ENCODE measurements around the gene OR2T27. TPM values are rescaled to one million over a fixed set of nuclear protein-coding genes. Genes with fewer than 3 reads are reported as not detected.
"Not testable (repeated sequence)": the region's sequence is repeated elsewhere in the genome, so short reads cannot be mapped to it uniquely, and the experiment has no call there.

The OR2T27 gene
- total and polyA plus RNA-seq, 9 of the 15 experiments (the other 6 are each of a cell fraction or from before 2014, with no cell fraction given): not detected

DNA sequence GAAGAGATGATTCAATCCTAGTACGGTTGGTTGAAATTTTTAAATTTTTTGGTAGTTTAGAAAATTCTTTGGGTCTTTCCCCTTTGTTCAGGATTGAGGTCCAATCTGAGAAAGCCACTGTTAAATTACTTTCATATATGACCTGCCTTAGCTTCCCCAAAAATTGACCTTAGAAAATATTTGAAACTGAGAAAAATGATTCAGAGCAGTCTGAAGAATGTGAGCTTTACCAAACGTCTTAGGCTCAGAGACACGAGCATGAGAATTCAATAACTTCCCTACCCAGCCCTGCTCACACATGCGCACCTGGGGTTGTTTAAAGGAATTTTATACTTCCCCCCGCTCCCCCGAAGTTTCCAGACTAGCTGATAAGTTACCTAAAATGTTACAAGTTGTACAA lies 1.5 kb upstream of the OR2T27 start:
- CTCF ChIA-PET (ENCODE audit: low intra/inter-chr PET ratio); H4K20me1 ChIP-seq (replicated peaks; ENCODE audit: control insufficient read depth, insufficient read depth, low read length); intact Hi-C loops (cut with micrococcal nuclease); H3K27ac ChIP-seq (ENCODE audit: extremely low read depth, low read depth, low read length); POLR2A ChIA-PET; H3K4me3 ChIP-seq; FAIRE-seq; H3K9me3 ChIP-seq (replicated peaks; ENCODE audit: control insufficient read depth, insufficient read depth, low read depth, low read length); H3K4me1 ChIP-seq (replicated peaks in 1 of 2; ENCODE audit: control insufficient read depth in 2 of 2, insufficient read depth in 2 of 2, low read length in 2 of 2); H3K79me2 ChIP-seq (ENCODE audit: control insufficient read depth, insufficient read depth, low read length); H3K9ac ChIP-seq (ENCODE audit: insufficient read depth in 1 of 2, low read depth in 2 of 2, low read length in 2 of 2); ATAC-seq; H2AFZ ChIP-seq (ENCODE audit: low read depth, low read length); H3K9me1 ChIP-seq (ENCODE audit: control insufficient read depth, insufficient read depth, low read length); H3K36me3 ChIP-seq (ENCODE audit: control insufficient read depth, insufficient read depth, low read length); BruUV-seq (replicated peaks); H3K27me3 ChIP-seq (ENCODE audit: control insufficient read depth in 2 of 2, insufficient read depth in 2 of 2, low read length in 2 of 2); in situ Hi-C loops (cut with MboI); DNase-seq (ENCODE audit: extremely low read depth in 1 of 4, low spot score in 3 of 4); H3K4me2 ChIP-seq (ENCODE audit: insufficient read depth, low read length): not testable (repeated sequence)
- under 1% methylated on average over 4 of the region's 6 CpGs for WGBS (ENCODE audit: insufficient coverage, low coverage, missing lambda C conversion rate)

DNA sequence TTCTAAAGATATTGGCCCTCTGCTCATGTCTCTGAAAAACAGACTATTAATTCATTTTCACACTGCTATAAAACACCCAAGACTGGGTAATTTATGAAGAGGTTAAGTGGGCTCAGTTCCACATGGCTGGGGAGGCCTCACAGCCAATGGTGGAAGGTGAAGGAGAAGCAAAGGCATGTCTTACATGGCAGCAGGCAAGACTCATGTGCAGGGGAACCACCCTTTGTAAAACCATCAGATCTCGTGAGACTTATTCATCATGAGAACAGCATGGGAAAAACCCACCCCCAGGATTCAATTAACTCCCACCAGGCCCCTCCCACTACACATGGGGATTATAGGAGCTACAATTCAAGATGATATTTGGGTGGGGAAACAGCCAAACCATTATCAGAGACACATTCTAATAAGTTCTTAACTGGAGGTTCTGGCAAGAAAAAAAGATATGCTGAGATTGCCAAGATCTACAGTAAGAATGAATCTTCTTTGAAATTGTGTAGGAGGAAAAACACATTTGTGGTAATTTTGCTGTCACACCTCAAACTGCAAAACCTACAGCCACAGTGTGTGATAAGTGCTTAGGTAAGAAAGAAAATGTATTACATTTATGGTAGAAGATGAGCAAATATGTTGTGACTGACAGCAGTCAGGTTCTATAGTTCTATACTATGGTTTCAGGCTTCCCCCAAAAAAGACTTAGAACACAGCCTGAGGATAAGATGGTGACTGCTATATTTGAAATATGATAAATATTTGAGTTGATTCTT lies 6.4 kb downstream of the OR2T27 start:
- H3K79me2 ChIP-seq (ENCODE audit: control insufficient read depth, insufficient read depth, low read length); H3K9me3 ChIP-seq (replicated peaks; ENCODE audit: control insufficient read depth, insufficient read depth, low read depth, low read length); POLR2A ChIA-PET; BruUV-seq (replicated peaks); H3K4me3 ChIP-seq; H3K9me1 ChIP-seq (ENCODE audit: control insufficient read depth, insufficient read depth, low read length); FAIRE-seq; H3K4me2 ChIP-seq (ENCODE audit: insufficient read depth, low read length); H3K9ac ChIP-seq (ENCODE audit: insufficient read depth in 1 of 2, low read depth in 2 of 2, low read length in 2 of 2); H4K20me1 ChIP-seq (replicated peaks; ENCODE audit: control insufficient read depth, insufficient read depth, low read length); H3K4me1 ChIP-seq (replicated peaks in 1 of 2; ENCODE audit: control insufficient read depth in 2 of 2, insufficient read depth in 2 of 2, low read length in 2 of 2); intact Hi-C loops (cut with micrococcal nuclease); H2AFZ ChIP-seq (ENCODE audit: low read depth, low read length); H3K27me3 ChIP-seq (ENCODE audit: control insufficient read depth in 2 of 2, insufficient read depth in 2 of 2, low read length in 2 of 2); DNase-seq (ENCODE audit: extremely low read depth in 1 of 4, low spot score in 3 of 4); CTCF ChIA-PET (ENCODE audit: low intra/inter-chr PET ratio); H3K27ac ChIP-seq (ENCODE audit: extremely low read depth, low read depth, low read length); H3K36me3 ChIP-seq (ENCODE audit: control insufficient read depth, insufficient read depth, low read length); ATAC-seq: not testable (repeated sequence)
- in situ Hi-C loops (cut with MboI): loop anchor here (5.0 kb wide), 1 partner anchor 207 kb away; no protein-coding TSS in a partner anchor
- WGBS (ENCODE audit: insufficient coverage, low coverage, missing lambda C conversion rate): no CpG with 5 or more reads among the region's 1 CpG

DNA sequence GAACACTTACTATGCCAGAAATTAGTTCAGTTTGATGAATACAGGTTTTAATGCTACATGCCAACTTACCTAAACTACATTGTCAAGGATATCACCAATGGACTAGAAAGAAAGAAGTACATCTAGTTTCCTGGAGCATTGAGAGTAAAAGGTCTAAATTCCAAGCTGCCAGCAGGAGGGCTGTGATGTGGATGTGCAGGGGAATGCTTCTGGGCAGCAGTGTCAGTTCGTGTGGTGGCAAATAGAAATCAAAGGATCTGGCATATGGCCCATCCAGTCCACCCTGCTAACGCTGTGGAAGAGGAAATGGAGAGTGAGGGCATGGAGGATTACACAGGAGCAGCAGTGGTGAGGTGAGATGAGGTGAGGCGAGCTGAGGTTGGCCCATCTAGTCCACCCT lies 10.2 kb downstream of the OR2T27 start, which contains the start of gene OR2T35:
Gene OR2T35, minus strand, starts transcription at position 101 of the 400 bp plus-strand sequence. CDS start 6,020 bp downstream, outside the sequence.
- H3K9ac ChIP-seq (ENCODE audit: insufficient read depth in 1 of 2, low read depth in 2 of 2, low read length in 2 of 2); ATAC-seq; H3K9me3 ChIP-seq (replicated peaks; ENCODE audit: control insufficient read depth, insufficient read depth, low read depth, low read length); H3K4me2 ChIP-seq (ENCODE audit: insufficient read depth, low read length); H3K4me3 ChIP-seq; FAIRE-seq; H2AFZ ChIP-seq (ENCODE audit: low read depth, low read length); H4K20me1 ChIP-seq (replicated peaks; ENCODE audit: control insufficient read depth, insufficient read depth, low read length); H3K27ac ChIP-seq (ENCODE audit: extremely low read depth, low read depth, low read length); BruUV-seq (replicated peaks); H3K4me1 ChIP-seq (replicated peaks in 1 of 2; ENCODE audit: control insufficient read depth in 2 of 2, insufficient read depth in 2 of 2, low read length in 2 of 2); intact Hi-C loops (cut with micrococcal nuclease); POLR2A ChIA-PET; DNase-seq (ENCODE audit: extremely low read depth in 1 of 4, low spot score in 3 of 4); H3K79me2 ChIP-seq (ENCODE audit: control insufficient read depth, insufficient read depth, low read length); H3K9me1 ChIP-seq (ENCODE audit: control insufficient read depth, insufficient read depth, low read length); H3K27me3 ChIP-seq (ENCODE audit: control insufficient read depth in 2 of 2, insufficient read depth in 2 of 2, low read length in 2 of 2); H3K36me3 ChIP-seq (ENCODE audit: control insufficient read depth, insufficient read depth, low read length); CTCF ChIA-PET (ENCODE audit: low intra/inter-chr PET ratio): not testable (repeated sequence)
- in situ Hi-C loops (cut with MboI): loop anchor here (5.0 kb wide), 1 partner anchor 203 kb away; no protein-coding TSS in a partner anchor
- 0% methylated on average over 2 of the region's 3 CpGs for WGBS (ENCODE audit: insufficient coverage, low coverage, missing lambda C conversion rate)
